CD8-positive, alpha-beta memory T cell (primary cell): ENCODE data around the gene CHST11. TPM values are rescaled to one million over a fixed set of nuclear protein-coding genes. Genes with fewer than 3 reads are reported as not detected.
A peak's percentile ranks its signal among the peaks of the same experiment; 100 is the strongest.
"Not testable (repeated sequence)": the region's sequence is repeated elsewhere in the genome, so short reads cannot be mapped to it uniquely, and the experiment has no call there.

Experiments used
- CTCF ChIA-PET: fragments of 350-600 bp; sonication (Branson Sonifier 250); formaldehyde crosslinking; loops from one replicate; lab custom pipeline; 2021; ENCODE audit warnings: antibody characterized with exemption; lab: Charles Lee
- POLR2A ChIA-PET: fragments of 350-600 bp; sonication (Branson Sonifier 250); formaldehyde crosslinking; loops from one replicate; lab custom pipeline; 2021; ENCODE audit warnings: antibody characterized with exemption; lab: Charles Lee
- DNase-seq, 5 donors: peaks; one replicate each; pipeline versions ENCODE4 v3.0.0 to v3.0.0-alpha.2; 2020 to 2022; ENCODE audit warnings: mixed read lengths in 1 of 5
- H3K27ac ChIP-seq: one replicate; pipeline ENCODE4 v1.7.0; 2013; ENCODE audit warnings: low read depth, mild to moderate bottlenecking, low read length, moderate library complexity
- H3K27me3 ChIP-seq: 2 replicates; pipeline ENCODE4 v1.7.0; 2013; ENCODE audit warnings: low read length, mild to moderate bottlenecking; ENCODE audit not compliant: insufficient read depth, poor library complexity, severe bottlenecking
- H3K36me3 ChIP-seq: 2 replicates; pipeline ENCODE4 v1.7.0; 2013; ENCODE audit warnings: mild to moderate bottlenecking, low read length, moderate library complexity; ENCODE audit not compliant: insufficient read depth
- H3K4me1 ChIP-seq: 2 replicates; pipeline ENCODE4 v1.7.0; 2013; ENCODE audit warnings: mild to moderate bottlenecking, low read length, moderate library complexity; ENCODE audit not compliant: insufficient read depth
- H3K4me3 ChIP-seq: 2 replicates; pipeline ENCODE4 v1.7.0; 2013; ENCODE audit warnings: mild to moderate bottlenecking, low read length
- H3K9me3 ChIP-seq: 2 replicates; pipeline ENCODE4 v1.7.0; 2013; ENCODE audit warnings: mild to moderate bottlenecking, low read length
- H3K27ac Mint-ChIP-seq, 8 donors: one replicate each; pipeline ENCODE4 v1.8.0; 2020 to 2021; ENCODE audit warnings: mixed read lengths in 8 of 8, mild to moderate bottlenecking in 6 of 8, inconsistent platforms in 3 of 8, moderate library complexity in 3 of 8
- H3K27me3 Mint-ChIP-seq, 2 donors: one replicate each; pipeline ENCODE4 v1.8.0; 2020 to 2021; ENCODE audit warnings: mixed read lengths in 2 of 2, mild to moderate bottlenecking in 1 of 2, moderate library complexity in 1 of 2
- H3K36me3 Mint-ChIP-seq, 3 donors: one replicate each; pipeline ENCODE4 v1.8.0; 2020 to 2021; ENCODE audit warnings: mixed read lengths in 3 of 3, inconsistent platforms in 1 of 3, mild to moderate bottlenecking in 1 of 3
- H3K4me1 Mint-ChIP-seq, 3 donors: one replicate each; pipeline ENCODE4 v1.8.0; 2020 to 2021; ENCODE audit warnings: mixed read lengths in 3 of 3, inconsistent platforms in 1 of 3, mild to moderate bottlenecking in 1 of 3
- H3K4me3 Mint-ChIP-seq, 7 donors: one replicate each; pipeline ENCODE4 v1.8.0; 2020 to 2021; ENCODE audit warnings: mixed read lengths in 7 of 7, mild to moderate bottlenecking in 6 of 7, moderate library complexity in 4 of 7, inconsistent platforms in 2 of 7
- H3K9me3 Mint-ChIP-seq, 5 donors: one replicate each; pipeline ENCODE4 v1.8.0; 2020 to 2022; ENCODE audit warnings: mixed read lengths in 5 of 5, mild to moderate bottlenecking in 3 of 5, moderate library complexity in 2 of 5, inconsistent platforms in 1 of 5
- polyA plus RNA-seq: library from polyadenylated mRNA; unstranded; fragments of 300-500 nt; fragmentation: Illumina TruSeq; gene quantifications from one replicate; pipeline ENCODE4 v1.2.3, GENCODE V29; 2021
- total RNA-seq, 2 experiments: library from RNA; stranded (reverse); gene quantifications; one replicate each; pipeline ENCODE4 v1.2.3, GENCODE V29; 2021

Gene CHST11
- total and polyA plus RNA-seq, 3 experiments from 2014 or later: 47.8 to 76.8 (median 51.5) TPM

DNA sequence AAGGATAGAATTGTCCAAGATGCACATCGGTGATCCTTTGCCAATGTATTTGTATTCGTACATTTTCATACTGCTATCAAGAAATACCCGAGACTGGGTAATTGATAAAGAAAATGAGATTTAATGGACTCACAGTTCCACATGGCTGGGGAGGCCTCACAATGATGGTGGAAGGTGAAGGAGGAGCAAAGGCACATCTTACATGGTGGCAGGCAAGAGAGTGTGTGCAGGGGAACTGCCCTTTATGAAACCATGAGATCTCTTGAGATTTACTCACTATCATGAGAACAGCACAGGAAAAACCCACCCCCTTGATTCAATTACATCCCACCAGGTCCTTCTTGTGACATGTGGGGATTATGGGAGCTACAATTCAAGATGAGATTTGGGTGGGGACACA is 107.9 kb downstream of the CHST11 start:
- CTCF ChIA-PET, H3K4me3 Mint-ChIP-seq, H3K27me3 Mint-ChIP-seq, H3K27ac ChIP-seq, H3K4me3 ChIP-seq, H3K36me3 ChIP-seq, H3K27me3 ChIP-seq, H3K9me3 Mint-ChIP-seq, DNase-seq, H3K9me3 ChIP-seq: not testable (repeated sequence)
- Mint-ChIP-seq H3K27ac (peak overlapping the region in 4 of 8 donors; percentile 7 to 35 (median 18)), H3K4me1 (peaks cover 72 to 92% (median 91%) of the 10 kb centered on the region in 3 donors), H3K36me3 (peaks cover 15 to 30% (median 17%) of the 10 kb centered on the region in 3 donors)
- peaks cover 30% of the 10 kb centered on the region for H3K4me1 ChIP-seq
- POLR2A ChIA-PET: interaction anchor here (0.7 kb wide), 1 partner anchor 109 kb away, joined by 10 read pairs; no protein-coding TSS in a partner anchor

DNA sequence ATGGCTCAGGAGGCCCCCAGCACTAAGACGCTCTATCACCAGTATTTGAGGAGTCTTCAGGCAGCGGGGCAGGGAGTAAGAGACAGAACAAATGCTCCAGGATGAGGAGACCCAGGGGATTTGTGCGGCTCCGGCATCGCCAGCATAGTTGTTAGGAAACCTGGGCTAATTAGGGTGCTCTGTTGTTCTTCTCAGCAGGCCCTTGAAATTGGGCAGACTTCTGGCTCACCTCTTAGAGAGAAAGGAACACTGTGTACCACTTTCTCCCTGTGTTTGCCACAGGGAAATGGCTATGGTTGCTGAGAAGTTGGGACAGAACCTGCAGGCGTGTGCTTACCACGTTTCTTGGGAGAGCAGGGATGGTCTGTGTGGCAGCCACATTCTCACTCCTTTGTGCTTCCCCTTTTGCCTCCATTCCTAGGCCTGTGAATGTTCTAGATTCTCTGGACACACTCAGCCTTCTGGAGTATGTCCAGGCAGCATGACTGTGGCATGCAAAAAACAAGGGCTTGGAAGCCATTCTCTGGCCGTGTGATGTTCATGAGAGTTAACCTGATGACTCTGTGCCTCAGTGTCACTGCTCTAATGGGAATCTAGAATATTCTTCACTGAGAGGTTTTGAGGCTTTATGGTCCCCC is 109.0 kb downstream of the CHST11 start:
- Histone ChIP-seq H3K36me3 (no peaks in the 10 kb centered on the region), H3K4me1 (peaks cover 41% of the 10 kb centered on the region), H3K9me3 (peaks cover 5% of the 10 kb centered on the region), H3K4me3 (no peak overlapping the region), H3K27me3 (no peaks in the 10 kb centered on the region), H3K27ac (no peak overlapping the region)
- CTCF ChIA-PET: no interaction called here
- no peaks in the 10 kb centered on the region for H3K27me3 Mint-ChIP-seq
- H3K36me3 Mint-ChIP-seq: peaks cover 15 to 28% (median 17%) of the 10 kb centered on the region in 3 donors
- no peak for DNase-seq
- H3K9me3 Mint-ChIP-seq: peaks cover 0 to 4% (median 0%) of the 10 kb centered on the region in 5 donors
- POLR2A ChIA-PET: no interaction called here
- H3K27ac Mint-ChIP-seq: peak overlapping the region in 7 of 8 donors; percentile 18 to 80 (median 36)
- peaks cover 74 to 92% (median 91%) of the 10 kb centered on the region in 3 donors for H3K4me1 Mint-ChIP-seq
- H3K4me3 Mint-ChIP-seq: peak overlapping the region in 3 of 7 donors; percentile 2 to 45 (median 5)

DNA sequence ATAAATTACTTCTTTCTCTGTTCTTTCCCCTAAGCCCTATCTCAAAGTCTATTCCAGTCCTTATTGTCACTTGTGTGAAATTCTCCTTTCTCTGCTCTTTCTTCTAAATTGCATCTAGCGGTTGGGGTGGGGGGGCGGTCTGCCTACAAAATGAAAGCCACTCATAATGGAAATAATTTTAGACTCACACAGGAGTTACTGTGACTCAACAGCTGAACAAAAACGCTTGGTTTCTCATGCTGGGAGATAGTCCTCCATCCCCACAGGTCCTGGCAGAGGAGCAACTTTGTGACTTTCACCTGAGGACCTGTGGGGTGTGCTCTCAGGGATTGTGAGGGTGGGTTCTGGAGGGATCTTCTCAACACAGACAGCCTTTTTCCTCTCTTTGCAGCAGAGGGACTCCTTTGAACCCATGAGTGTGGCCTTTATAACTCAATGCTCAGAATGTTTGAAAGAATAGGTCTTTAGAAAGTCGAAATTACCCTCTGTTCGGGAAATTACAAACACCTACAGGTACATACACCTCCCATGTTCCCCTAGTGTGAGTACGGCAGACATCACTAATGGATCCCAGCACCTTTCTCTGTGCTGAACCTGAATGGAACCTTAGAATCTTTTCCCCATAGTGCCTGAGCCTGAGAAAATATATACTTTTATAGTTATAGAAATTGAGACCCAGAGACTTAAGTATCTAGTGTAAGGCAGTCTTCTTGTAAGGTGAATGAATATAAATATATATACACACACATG is 109.7 kb downstream of the CHST11 start:
- peaks cover 15 to 28% (median 17%) of the 10 kb centered on the region in 3 donors for H3K36me3 Mint-ChIP-seq
- ChIA-PET CTCF (no interaction called here), POLR2A (no interaction called here)
- H3K27me3 ChIP-seq: no peaks in the 10 kb centered on the region
- H3K27me3 Mint-ChIP-seq: no peaks in the 10 kb centered on the region
- H3K36me3 ChIP-seq: no peaks in the 10 kb centered on the region
- H3K4me3 Mint-ChIP-seq: peak overlapping the region in 2 of 7 donors; percentile 2 to 3
- no peak overlapping the region for H3K4me3 ChIP-seq
- peaks cover 48% of the 10 kb centered on the region for H3K4me1 ChIP-seq
- H3K27ac Mint-ChIP-seq: peak overlapping the region in 7 of 8 donors; percentile 14 to 80 (median 29)
- peaks cover 72 to 89% (median 87%) of the 10 kb centered on the region in 3 donors for H3K4me1 Mint-ChIP-seq
- H3K9me3 ChIP-seq: peaks cover 5% of the 10 kb centered on the region
- H3K27ac ChIP-seq: no peak overlapping the region
- H3K9me3 Mint-ChIP-seq: peaks cover 0 to 4% (median 0%) of the 10 kb centered on the region in 5 donors
- DNase-seq: no peak

DNA sequence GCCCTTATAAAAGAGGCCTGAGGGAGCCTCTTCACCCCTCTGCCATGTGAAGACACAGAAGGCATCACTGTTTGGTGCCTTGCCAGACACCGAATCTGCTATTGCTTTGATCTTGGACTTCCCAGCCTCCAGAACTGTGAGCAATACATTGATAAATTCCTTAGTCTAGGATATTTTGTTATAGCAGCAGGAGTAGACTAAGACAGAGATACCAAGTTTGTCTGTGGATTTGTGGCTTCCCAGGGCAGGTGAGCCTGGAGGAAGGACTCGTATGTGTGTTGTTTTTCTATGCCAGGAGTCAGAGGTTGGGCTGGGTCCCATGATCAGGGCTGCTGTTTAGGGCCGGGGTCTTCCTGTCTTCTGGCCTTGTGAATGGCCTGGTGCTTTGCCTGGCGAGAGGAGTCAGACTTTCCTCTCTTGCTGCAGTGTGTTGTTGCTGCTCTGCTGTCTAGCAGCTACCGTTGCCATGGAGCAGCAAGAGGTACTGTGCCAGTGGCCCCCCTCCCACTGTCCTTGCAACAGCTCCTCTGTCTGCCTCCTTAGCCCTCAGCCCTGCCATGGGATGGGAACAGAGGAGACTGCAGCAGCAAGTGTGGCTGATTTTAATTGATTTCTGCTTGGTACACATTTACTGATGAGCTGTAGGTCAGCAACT is 111.2 kb downstream of the CHST11 start:
- Mint-ChIP-seq H3K36me3 (peaks cover 17 to 31% (median 18%) of the 10 kb centered on the region in 3 donors), H3K4me1 (peaks cover 71 to 86% (median 80%) of the 10 kb centered on the region in 3 donors), H3K27ac (peak overlapping the region in 7 of 8 donors; percentile 60 to 94 (median 87)), H3K9me3 (peaks cover 0 to 4% (median 0%) of the 10 kb centered on the region in 5 donors), H3K27me3 (no peaks in the 10 kb centered on the region), H3K4me3 (peak overlapping the region in 6 of 7 donors; percentile 36 to 65 (median 56))
- peak in 3 of 5 donors; percentile 5 to 61 (median 7) for DNase-seq
- H3K27ac ChIP-seq: no peak overlapping the region
- H3K9me3 ChIP-seq: peaks cover 5% of the 10 kb centered on the region
- ChIA-PET CTCF (interaction anchor here (1.6 to 2.2 kb wide), 3 partner anchors 68 to 186 kb away, joined by 4 to 13 read pairs (median 5); partner anchors contain the start of gene CHST11), POLR2A (interaction anchor here (0.5 to 1.9 kb wide), 3 partner anchors 10 to 90 kb away, joined by 3 to 8 read pairs (median 3); no protein-coding TSS in a partner anchor)
- no peaks in the 10 kb centered on the region for H3K36me3 ChIP-seq
- no peaks in the 10 kb centered on the region for H3K27me3 ChIP-seq
- no peak overlapping the region for H3K4me3 ChIP-seq
- peaks cover 49% of the 10 kb centered on the region for H3K4me1 ChIP-seq

DNA sequence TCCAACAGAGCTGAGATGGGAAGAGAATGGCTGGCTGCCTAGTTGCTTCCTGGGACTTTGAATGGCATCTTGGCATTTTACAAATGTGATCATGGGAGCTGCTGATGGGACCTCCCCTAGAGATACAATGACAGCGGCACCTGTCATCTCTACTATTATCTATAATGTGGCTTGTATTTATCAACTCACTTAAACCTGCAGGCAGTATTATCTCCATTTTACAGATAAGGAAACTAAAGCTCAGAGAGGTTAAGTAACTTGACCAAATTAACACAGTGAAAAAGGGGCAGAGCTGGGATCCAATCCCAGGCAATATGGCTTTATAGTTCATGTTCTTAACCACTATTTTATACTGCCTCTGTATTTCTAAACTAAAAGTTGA is 111.7 kb downstream of the CHST11 start:
- no peak overlapping the region for H3K27ac ChIP-seq
- DNase-seq: no peak
- H3K4me3 Mint-ChIP-seq: peak overlapping the region; percentile 10 to 65 (median 56)
- H3K9me3 Mint-ChIP-seq: peaks cover 0 to 4% (median 0%) of the 10 kb centered on the region in 5 donors
- H3K9me3 ChIP-seq: peaks cover 5% of the 10 kb centered on the region
- no peaks in the 10 kb centered on the region for H3K27me3 Mint-ChIP-seq
- H3K4me3 ChIP-seq: no peak overlapping the region
- H3K27me3 ChIP-seq: no peaks in the 10 kb centered on the region
- peaks cover 49% of the 10 kb centered on the region for H3K4me1 ChIP-seq
- H3K4me1 Mint-ChIP-seq: peaks cover 68 to 83% (median 75%) of the 10 kb centered on the region in 3 donors
- ChIA-PET CTCF (interaction anchor here (0.7 to 2.2 kb wide), 5 partner anchors 52 to 187 kb away, joined by 3 to 13 read pairs (median 4); partner anchors contain the start of gene CHST11), POLR2A (interaction anchor here (0.5 to 1.9 kb wide), 6 partner anchors 10 to 109 kb away, joined by 3 to 8 read pairs (median 3); no protein-coding TSS in a partner anchor)
- peaks cover 14 to 29% (median 16%) of the 10 kb centered on the region in 3 donors for H3K36me3 Mint-ChIP-seq
- no peaks in the 10 kb centered on the region for H3K36me3 ChIP-seq
- peak overlapping the region; percentile 60 to 94 (median 86) for H3K27ac Mint-ChIP-seq

DNA sequence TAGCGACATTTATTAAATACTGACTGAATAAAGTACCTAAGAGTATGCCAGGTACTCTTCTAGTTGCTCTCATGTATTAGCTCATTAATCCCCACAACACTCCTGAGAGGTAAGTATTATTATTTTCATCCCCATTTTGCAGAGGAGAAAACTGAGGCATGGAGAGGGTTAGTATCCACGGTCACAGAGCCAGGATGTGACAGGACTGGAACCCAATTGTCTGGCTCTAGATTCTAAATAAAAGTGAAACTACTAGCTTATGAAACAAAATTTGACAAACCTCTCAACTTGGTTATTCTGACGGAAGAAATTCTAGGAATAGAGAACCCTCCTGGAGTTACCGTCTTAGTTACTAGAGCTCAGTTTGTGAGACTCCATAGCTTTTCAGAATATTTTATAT is 112.2 kb downstream of the CHST11 start:
- H3K27ac ChIP-seq: no peak overlapping the region
- no peak overlapping the region for H3K4me3 ChIP-seq
- no peaks in the 10 kb centered on the region for H3K27me3 Mint-ChIP-seq
- H3K9me3 Mint-ChIP-seq: peaks cover 0 to 4% (median 0%) of the 10 kb centered on the region in 5 donors
- H3K9me3 ChIP-seq: peaks cover 5% of the 10 kb centered on the region
- peak overlapping the region; percentile 60 to 94 (median 87) for H3K27ac Mint-ChIP-seq
- peaks cover 49% of the 10 kb centered on the region for H3K4me1 ChIP-seq
- peak overlapping the region; percentile 38 to 80 (median 60) for H3K4me3 Mint-ChIP-seq
- DNase-seq: no peak
- POLR2A ChIA-PET: interaction anchor here (0.5 to 1.9 kb wide), 5 partner anchors 11 to 110 kb away, joined by 3 to 8 read pairs (median 3); no protein-coding TSS in a partner anchor
- H3K36me3 ChIP-seq: no peaks in the 10 kb centered on the region
- no peaks in the 10 kb centered on the region for H3K27me3 ChIP-seq
- CTCF ChIA-PET: interaction anchor here (0.7 to 2.2 kb wide), 6 partner anchors 53 to 187 kb away, joined by 3 to 13 read pairs (median 4); partner anchors contain the start of gene CHST11
- H3K4me1 Mint-ChIP-seq: peaks cover 67 to 83% (median 70%) of the 10 kb centered on the region in 3 donors
- peaks cover 9 to 25% (median 13%) of the 10 kb centered on the region in 3 donors for H3K36me3 Mint-ChIP-seq
